Measurements from ENCODE around the gene CATSPER4. TPM values are rescaled to one million over a fixed set of nuclear protein-coding genes. Genes with fewer than 3 reads are reported as not detected.

CATSPER4 gene
- total and polyA plus RNA-seq, 2 donors, result 0.07 TPM; not detected in 1

DNA sequence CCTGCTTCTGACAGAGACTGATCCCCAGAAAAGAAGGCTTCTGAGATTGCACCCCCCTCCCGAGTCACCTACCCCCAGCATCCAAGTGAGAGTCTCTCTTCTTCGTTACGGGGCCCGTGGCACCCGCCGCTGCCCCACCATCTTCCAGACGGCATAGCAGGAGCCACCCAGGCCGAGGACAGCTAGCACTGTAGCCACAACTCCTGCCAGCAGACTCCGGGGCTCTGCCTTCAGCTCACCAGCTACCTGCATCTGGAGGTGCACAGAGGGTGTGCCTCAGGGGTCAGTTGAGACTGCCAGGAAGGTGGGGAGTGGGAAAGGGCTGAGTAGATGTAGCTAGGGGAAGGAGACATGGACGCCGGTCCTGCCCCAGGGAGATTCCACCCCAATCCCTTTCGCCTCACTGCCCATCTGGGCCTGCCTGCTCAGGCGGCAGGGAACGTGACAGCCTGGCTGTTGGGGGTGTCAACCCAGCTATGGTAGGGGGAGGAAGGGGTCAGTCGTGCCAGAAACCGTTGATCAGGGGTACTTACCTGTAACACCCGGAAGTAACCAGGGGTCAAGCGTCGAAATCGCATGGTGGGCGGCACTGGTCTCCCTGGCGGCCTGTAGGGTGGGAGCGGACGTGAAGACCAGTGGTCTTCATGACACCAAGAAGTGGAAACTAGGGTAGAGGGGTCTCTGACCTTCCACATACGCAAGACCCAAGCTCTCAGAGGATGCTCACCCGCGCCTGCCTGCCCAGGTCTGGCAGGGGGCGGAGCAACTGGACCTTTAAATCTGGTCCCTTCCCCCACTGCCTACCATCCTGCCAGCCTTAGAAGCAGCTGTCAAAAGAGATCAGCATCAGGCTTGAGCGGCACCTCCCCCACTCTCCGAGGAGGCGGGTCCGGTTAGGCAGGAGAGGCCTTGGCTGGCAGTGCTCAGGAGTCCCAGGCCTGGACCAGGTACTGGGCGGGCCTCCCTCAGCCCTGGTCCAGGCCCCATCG, 19.0 kb upstream of the CATSPER4 start, which contains the start of gene ZNF593OS:
ZNF593OS (minus strand) TSS at position 749 of the 989 bp plus-strand sequence; CDS start at position 578, 171 bp downstream.
- DNase-seq (ENCODE audit: low read depth in 6 of 9, low spot score in 9 of 9), result no peak
- WGBS, result 97% methylated on average over 34 of the region's 34 CpGs
- H3K27ac ChIP-seq (ENCODE audit: low read depth in 1 of 2, low read length in 1 of 2), result no peak within 1 kb of the TSS
- H3K27me3 ChIP-seq (ENCODE audit: control insufficient read depth in 2 of 2, insufficient read depth in 1 of 2, low read length in 1 of 2), result peaks cover 0 to 18% of the 10 kb centered on the region in 2 donors
- no peaks in the 10 kb centered on the region for H3K9me3 ChIP-seq (ENCODE audit: control insufficient read depth in 2 of 2, insufficient read depth in 1 of 2, low read length in 1 of 2)
- peaks cover 2 to 3% of the 10 kb centered on the region in 2 donors for H3K36me3 ChIP-seq (ENCODE audit: control insufficient read depth in 2 of 2, insufficient read depth in 2 of 2, low read length in 1 of 2)
- H3K4me1 ChIP-seq (ENCODE audit: control insufficient read depth in 2 of 2, insufficient read depth in 2 of 2, low read length in 2 of 2), result peaks cover 10 to 26% of the 10 kb centered on the region in 2 donors
- H3K4me3 ChIP-seq (ENCODE audit: low read length in 2 of 2), result no peak within 1 kb of the TSS

DNA sequence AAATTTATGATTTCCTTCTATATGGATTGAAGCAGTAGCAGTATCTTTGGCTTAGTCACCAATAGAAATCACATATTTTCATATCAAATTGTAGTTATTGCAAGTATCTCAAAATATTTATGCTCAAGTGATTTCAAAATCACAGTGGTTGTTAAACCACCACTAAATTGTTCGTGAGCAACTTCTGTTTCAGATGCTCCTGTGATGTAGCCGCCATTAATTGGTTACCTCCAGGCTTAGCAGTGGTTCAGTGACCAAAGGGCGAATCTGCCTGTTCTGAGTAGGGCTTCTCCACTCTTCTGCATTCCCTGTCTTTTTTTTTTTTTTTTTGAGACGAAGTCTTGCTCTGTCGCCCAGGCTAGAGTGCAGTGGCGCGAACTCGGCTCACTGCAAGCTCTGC, 15.1 kb upstream of the CATSPER4 start:
- H3K27me3 ChIP-seq (ENCODE audit: control insufficient read depth in 2 of 2, insufficient read depth in 1 of 2, low read length in 1 of 2), result peaks cover 0 to 3% of the 10 kb centered on the region in 2 donors
- 98% methylated on average over 8 of the region's 8 CpGs for WGBS
- DNase-seq (ENCODE audit: low read depth in 6 of 9, low spot score in 9 of 9), result no peak
- peaks cover 2 to 3% of the 10 kb centered on the region in 2 donors for H3K36me3 ChIP-seq (ENCODE audit: control insufficient read depth in 2 of 2, insufficient read depth in 2 of 2, low read length in 1 of 2)
- peaks cover 2 to 5% of the 10 kb centered on the region in 2 donors for H3K4me1 ChIP-seq (ENCODE audit: control insufficient read depth in 2 of 2, insufficient read depth in 2 of 2, low read length in 2 of 2)
- no peak overlapping the region for H3K4me3 ChIP-seq (ENCODE audit: low read length in 2 of 2)
- no peak overlapping the region for H3K27ac ChIP-seq (ENCODE audit: low read depth in 1 of 2, low read length in 1 of 2)
- H3K9me3 ChIP-seq (ENCODE audit: control insufficient read depth in 2 of 2, insufficient read depth in 1 of 2, low read length in 1 of 2), result no peaks in the 10 kb centered on the region

DNA sequence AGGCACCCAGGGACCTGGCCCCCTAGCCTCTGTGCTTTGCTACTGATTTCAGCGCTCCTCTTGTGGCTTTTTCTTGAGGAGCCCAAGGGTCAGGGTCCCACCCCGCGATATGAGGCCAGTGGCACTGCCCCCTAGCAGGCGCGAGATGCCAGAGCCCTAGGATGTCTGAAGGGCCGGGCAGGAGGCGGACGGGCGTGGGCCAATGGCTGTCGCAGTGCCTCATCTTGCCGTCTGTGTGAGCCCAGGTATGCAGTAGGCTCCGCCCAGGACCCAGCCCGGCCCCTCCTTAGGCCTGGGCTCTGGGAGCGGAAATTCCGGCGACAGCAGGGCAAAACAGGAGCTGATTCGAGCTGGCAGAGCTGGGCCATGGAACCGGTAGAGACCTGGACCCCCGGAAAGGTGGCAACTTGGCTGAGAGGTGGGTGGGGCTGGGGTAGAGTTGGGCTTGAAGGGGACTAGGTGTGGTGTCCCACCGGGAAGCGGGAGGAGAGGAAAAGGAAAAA, 13.2 kb upstream of the CATSPER4 start, which contains the start of gene CNKSR1:
CNKSR1 (plus strand) TSS at position 310 of the 503 bp plus-strand sequence; CDS start at position 367, 57 bp downstream.
- Histone ChIP-seq H3K27ac (ENCODE audit: low read depth in 1 of 2, low read length in 1 of 2) (no peak within 1 kb of the TSS), H3K4me1 (ENCODE audit: control insufficient read depth in 2 of 2, insufficient read depth in 2 of 2, low read length in 2 of 2) (no peaks in the 10 kb centered on the region), H3K27me3 (ENCODE audit: control insufficient read depth in 2 of 2, insufficient read depth in 1 of 2, low read length in 1 of 2) (no peaks in the 10 kb centered on the region), H3K9me3 (ENCODE audit: control insufficient read depth in 2 of 2, insufficient read depth in 1 of 2, low read length in 1 of 2) (no peaks in the 10 kb centered on the region), H3K4me3 (ENCODE audit: low read length in 2 of 2) (peak within 1 kb of the TSS in 1 of 2 donors; percentile 21), H3K36me3 (ENCODE audit: control insufficient read depth in 2 of 2, insufficient read depth in 2 of 2, low read length in 1 of 2) (no peaks in the 10 kb centered on the region)
- 55% methylated on average over 21 of the region's 21 CpGs for WGBS
- no peak for DNase-seq (ENCODE audit: low read depth in 6 of 9, low spot score in 9 of 9)

DNA sequence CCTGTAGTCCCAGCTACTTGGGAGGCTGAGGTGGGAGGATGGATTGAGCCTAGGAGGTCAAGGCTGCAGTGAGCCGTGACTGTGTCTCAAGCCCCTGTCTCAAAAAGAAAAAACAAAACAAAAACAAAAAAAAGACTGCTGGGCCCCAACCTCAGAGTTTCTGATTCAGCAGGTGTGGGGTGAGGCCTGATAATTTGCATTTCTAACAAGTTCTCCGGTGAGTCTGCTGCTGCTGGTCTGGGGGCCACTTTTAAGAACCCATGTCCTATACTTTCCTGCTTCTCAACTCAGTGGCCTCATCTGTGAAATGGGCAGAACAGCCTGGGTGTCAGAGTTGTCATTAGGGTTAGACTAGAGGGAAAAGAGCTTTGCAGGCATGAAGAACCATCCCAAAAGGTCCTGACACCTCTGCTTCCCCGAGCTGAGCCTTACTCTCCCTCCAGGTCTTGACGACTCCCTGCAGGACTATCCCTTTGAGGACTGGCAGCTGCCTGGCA, 10.3 kb upstream of the CATSPER4 start:
- 96% methylated on average over 4 of the region's 4 CpGs for WGBS
- no peaks in the 10 kb centered on the region for H3K4me1 ChIP-seq (ENCODE audit: control insufficient read depth in 2 of 2, insufficient read depth in 2 of 2, low read length in 2 of 2)
- no peak overlapping the region for H3K27ac ChIP-seq (ENCODE audit: low read depth in 1 of 2, low read length in 1 of 2)
- H3K4me3 ChIP-seq (ENCODE audit: low read length in 2 of 2), result no peak overlapping the region
- no peak for DNase-seq (ENCODE audit: low read depth in 6 of 9, low spot score in 9 of 9)
- H3K27me3 ChIP-seq (ENCODE audit: control insufficient read depth in 2 of 2, insufficient read depth in 1 of 2, low read length in 1 of 2), result no peaks in the 10 kb centered on the region
- peaks cover 0 to 5% of the 10 kb centered on the region in 2 donors for H3K9me3 ChIP-seq (ENCODE audit: control insufficient read depth in 2 of 2, insufficient read depth in 1 of 2, low read length in 1 of 2)
- no peaks in the 10 kb centered on the region for H3K36me3 ChIP-seq (ENCODE audit: control insufficient read depth in 2 of 2, insufficient read depth in 2 of 2, low read length in 1 of 2)

DNA sequence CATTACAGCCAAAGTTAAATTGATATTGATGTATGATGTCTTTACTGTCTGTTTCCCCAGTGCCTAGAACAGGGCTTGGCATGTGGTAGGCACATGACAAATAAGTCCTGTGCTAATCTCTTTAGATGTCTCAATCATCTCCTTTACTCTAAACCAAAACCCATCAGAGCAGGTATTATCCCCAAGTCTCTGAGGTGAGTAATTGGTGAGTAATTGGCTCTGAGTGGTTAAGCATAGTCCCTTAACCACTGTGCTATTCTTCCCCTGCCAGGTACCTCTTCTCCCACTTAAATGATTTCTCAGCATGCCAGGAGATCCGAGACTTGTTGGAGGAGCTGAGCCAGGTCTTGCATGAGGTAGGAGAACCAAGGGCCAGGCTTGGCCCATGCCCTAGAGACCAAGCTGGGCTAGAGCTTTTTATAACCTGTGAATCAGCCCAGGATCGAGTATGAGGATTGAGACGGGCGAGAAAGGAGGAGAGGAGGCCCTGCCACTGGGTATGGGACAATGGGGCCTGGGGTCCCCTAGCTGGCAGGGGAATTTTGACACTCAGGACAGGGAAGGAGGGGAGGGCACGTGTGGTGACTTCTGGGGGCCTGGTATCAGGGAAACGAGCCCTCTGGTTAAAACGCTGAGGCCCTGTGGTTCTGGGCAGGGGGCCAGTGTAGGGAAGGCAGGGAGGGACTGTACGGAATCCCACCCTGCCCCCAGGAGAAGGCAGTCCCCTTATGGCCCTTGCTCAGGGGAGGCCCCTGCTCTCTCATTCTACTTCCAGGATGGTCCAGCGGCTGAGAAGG, 8.6 kb upstream of the CATSPER4 start:
- DNase-seq (ENCODE audit: low read depth in 6 of 9, low spot score in 9 of 9), result no peak
- Histone ChIP-seq H3K36me3 (ENCODE audit: control insufficient read depth in 2 of 2, insufficient read depth in 2 of 2, low read length in 1 of 2) (no peaks in the 10 kb centered on the region), H3K9me3 (ENCODE audit: control insufficient read depth in 2 of 2, insufficient read depth in 1 of 2, low read length in 1 of 2) (peaks cover 0 to 5% of the 10 kb centered on the region in 2 donors), H3K4me3 (ENCODE audit: low read length in 2 of 2) (no peak overlapping the region), H3K27ac (ENCODE audit: low read depth in 1 of 2, low read length in 1 of 2) (no peak overlapping the region), H3K4me1 (ENCODE audit: control insufficient read depth in 2 of 2, insufficient read depth in 2 of 2, low read length in 2 of 2) (no peaks in the 10 kb centered on the region), H3K27me3 (ENCODE audit: control insufficient read depth in 2 of 2, insufficient read depth in 1 of 2, low read length in 1 of 2) (no peaks in the 10 kb centered on the region)
- WGBS, result 89% methylated on average over 9 of the region's 9 CpGs

DNA sequence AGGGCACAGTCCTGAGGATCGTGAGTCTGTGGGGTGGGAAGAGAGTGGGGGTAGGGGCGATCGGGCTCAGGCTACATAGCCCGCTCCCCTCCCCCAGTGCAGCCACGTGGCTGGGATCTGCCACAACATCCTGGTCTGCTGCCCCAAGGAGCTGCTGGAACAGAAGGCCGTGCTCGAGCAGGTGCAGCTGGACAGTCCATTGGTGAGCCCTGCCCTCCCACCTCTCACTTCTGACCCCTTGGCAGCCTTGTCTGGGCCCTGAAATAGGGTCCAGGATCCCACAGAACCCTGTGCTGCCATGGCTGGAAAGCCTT, 8.1 kb upstream of the CATSPER4 start:
- Histone ChIP-seq H3K36me3 (ENCODE audit: control insufficient read depth in 2 of 2, insufficient read depth in 2 of 2, low read length in 1 of 2) (no peaks in the 10 kb centered on the region), H3K27me3 (ENCODE audit: control insufficient read depth in 2 of 2, insufficient read depth in 1 of 2, low read length in 1 of 2) (no peaks in the 10 kb centered on the region), H3K9me3 (ENCODE audit: control insufficient read depth in 2 of 2, insufficient read depth in 1 of 2, low read length in 1 of 2) (peaks cover 0 to 5% of the 10 kb centered on the region in 2 donors), H3K27ac (ENCODE audit: low read depth in 1 of 2, low read length in 1 of 2) (no peak overlapping the region), H3K4me1 (ENCODE audit: control insufficient read depth in 2 of 2, insufficient read depth in 2 of 2, low read length in 2 of 2) (no peaks in the 10 kb centered on the region), H3K4me3 (ENCODE audit: low read length in 2 of 2) (no peak overlapping the region)
- no peak for DNase-seq (ENCODE audit: low read depth in 6 of 9, low spot score in 9 of 9)
- WGBS, result 94% methylated on average over 7 of the region's 7 CpGs

DNA sequence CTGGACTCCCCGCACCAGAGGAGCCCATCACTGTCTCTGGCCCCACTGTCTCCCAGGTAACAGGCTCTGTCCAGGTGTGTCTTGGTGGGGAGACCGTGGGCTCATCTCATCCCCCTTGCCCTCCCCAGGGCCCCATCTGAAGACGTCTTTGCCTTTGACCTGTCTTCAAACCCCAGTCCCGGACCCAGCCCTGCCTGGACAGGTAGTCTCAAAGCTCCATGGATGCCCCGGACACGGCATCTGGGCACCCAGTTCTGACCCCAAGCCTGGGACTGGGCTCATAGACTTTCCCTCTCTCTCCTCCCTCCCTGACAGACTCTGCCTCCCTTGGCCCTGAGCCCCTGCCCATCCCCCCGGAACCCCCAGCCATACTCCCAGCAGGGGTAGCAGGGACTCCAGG, 6.3 kb upstream of the CATSPER4 start:
- 96% methylated on average over 7 of the region's 7 CpGs for WGBS
- Histone ChIP-seq H3K9me3 (ENCODE audit: control insufficient read depth in 2 of 2, insufficient read depth in 1 of 2, low read length in 1 of 2) (peaks cover 0 to 5% of the 10 kb centered on the region in 2 donors), H3K4me1 (ENCODE audit: control insufficient read depth in 2 of 2, insufficient read depth in 2 of 2, low read length in 2 of 2) (no peaks in the 10 kb centered on the region), H3K27ac (ENCODE audit: low read depth in 1 of 2, low read length in 1 of 2) (no peak overlapping the region), H3K36me3 (ENCODE audit: control insufficient read depth in 2 of 2, insufficient read depth in 2 of 2, low read length in 1 of 2) (no peaks in the 10 kb centered on the region), H3K4me3 (ENCODE audit: low read length in 2 of 2) (no peak overlapping the region), H3K27me3 (ENCODE audit: control insufficient read depth in 2 of 2, insufficient read depth in 1 of 2, low read length in 1 of 2) (no peaks in the 10 kb centered on the region)
- DNase-seq (ENCODE audit: low read depth in 6 of 9, low spot score in 9 of 9), result no peak

DNA sequence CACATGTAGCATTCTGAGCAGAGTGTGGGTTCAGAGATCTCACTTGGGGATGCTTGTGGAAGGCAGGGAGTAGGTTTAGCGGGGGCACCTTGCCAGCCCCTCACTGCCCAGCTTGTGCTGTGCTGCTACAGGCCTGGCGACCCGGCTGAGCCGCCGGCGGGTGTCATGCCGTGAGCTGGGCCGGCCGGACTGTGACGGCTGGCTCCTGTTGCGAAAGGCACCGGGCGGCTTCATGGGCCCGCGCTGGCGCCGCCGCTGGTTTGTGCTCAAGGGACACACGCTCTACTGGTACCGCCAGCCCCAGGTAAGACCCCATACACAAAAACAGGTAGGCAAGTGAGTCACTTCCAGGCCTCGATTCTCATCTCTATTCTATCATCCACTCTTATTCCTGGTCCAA, 5.5 kb upstream of the CATSPER4 start:
- 99% methylated on average over 21 of the region's 21 CpGs for WGBS
- no peak overlapping the region for H3K4me3 ChIP-seq (ENCODE audit: low read length in 2 of 2)
- H3K27ac ChIP-seq (ENCODE audit: low read depth in 1 of 2, low read length in 1 of 2), result no peak overlapping the region
- no peak for DNase-seq (ENCODE audit: low read depth in 6 of 9, low spot score in 9 of 9)
- no peaks in the 10 kb centered on the region for H3K27me3 ChIP-seq (ENCODE audit: control insufficient read depth in 2 of 2, insufficient read depth in 1 of 2, low read length in 1 of 2)
- H3K9me3 ChIP-seq (ENCODE audit: control insufficient read depth in 2 of 2, insufficient read depth in 1 of 2, low read length in 1 of 2), result peaks cover 0 to 5% of the 10 kb centered on the region in 2 donors
- no peaks in the 10 kb centered on the region for H3K36me3 ChIP-seq (ENCODE audit: control insufficient read depth in 2 of 2, insufficient read depth in 2 of 2, low read length in 1 of 2)
- no peaks in the 10 kb centered on the region for H3K4me1 ChIP-seq (ENCODE audit: control insufficient read depth in 2 of 2, insufficient read depth in 2 of 2, low read length in 2 of 2)

Measured in thymus (tissue), 11 donors.